HG03432 (cell line): ENCODE results near the gene GPR152.
"Not testable (repeated sequence)": the region's sequence is repeated elsewhere in the genome, so short reads cannot be mapped to it uniquely, and the experiment has no call there.

Experiments used
- ATAC-seq: cut with Tn5 transposase; IDR thresholded peaks from one replicate; pipeline ENCODE4 v1.9.1; 2021; ENCODE audit warnings: mild to moderate bottlenecking, moderate library complexity; ENCODE audit not compliant: unreplicated experiment

GPR152 gene

DNA sequence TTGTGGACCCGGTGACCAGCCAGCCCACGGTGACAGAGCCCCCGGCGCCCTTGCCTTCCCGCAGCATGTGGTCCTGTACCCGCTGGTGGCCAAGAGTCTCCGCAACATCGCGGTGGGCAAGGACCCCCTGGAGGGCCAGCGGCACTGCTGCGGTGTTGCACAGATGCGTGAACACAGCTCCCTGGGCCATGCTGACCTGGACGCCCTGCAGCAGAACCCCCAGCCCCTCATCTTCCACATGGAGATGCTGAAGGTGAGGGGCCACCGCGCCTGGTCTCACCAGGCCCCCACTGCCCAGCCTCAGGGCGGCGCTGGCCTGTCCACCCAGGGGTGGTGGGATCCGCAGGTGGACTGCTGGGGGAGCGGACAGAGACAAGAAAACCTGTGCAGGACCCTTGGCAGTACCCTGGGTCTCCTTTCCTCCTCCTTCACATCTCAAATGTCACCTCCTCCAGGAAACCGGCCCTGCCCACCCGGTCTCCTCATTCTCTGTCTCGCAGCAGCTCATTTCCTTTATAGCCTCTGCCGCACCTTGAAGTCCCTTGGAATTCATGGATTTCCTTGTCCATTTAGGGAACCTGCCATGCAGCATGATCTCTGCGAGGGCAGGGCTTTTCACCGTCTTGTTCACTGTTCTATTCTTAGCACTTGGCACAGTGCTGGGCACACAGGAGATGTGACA lies 36.8 kb upstream of the GPR152 start:
- no peak for ATAC-seq

GRCh38 chr11:67486481-67487195 lies 34.1 kb upstream of the GPR152 start:
- peak; percentile 23 for ATAC-seq

- ATAC-seq = not testable (repeated sequence)
These were observed 33.4 kb upstream of the GPR152 start for GRCh38 chr11:67485873-67486361.

GRCh38 chr11:67484847-67485311 lies 32.4 kb upstream of the GPR152 start:
- no peak for ATAC-seq

DNA sequence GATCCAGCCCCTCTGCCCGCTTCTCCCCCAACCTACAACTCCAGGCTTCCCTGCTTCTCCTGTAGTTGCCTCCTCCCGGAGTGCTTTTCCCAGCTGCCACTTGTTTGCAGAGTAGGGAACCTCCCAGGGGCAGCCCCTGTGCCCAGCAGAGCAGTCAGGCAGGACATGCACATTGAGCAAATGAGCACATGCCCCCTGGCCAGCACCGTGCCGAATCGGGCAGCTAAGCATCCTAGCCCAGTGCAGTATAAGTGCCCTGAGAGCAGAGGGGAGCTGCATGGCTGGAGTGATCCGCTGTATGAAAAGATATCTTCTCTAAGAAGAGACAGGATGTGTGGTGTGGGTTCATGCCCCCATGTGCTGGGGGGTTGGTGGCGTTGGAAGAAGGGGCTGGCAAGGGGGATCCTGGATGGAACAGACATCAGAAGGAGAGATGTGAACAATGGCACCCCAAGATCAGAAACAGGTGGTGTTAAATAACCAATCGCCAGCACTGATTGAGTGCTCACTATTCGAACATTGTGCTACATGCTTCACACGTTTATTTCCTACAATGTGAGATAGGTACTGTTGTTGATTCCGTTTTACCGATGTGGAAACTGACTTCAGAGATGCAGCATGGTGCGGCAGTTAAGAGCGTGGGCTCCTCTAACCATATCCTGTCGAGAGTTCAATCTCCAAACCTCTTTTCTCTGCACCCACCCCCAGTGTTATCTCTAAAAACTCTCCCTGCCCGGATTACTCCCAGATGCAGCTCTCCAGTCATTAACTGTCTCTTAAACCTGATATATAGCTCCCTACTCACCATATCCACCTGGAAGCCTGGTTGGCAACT lies 31.5 kb upstream of the GPR152 start:
- no peak for ATAC-seq

DNA sequence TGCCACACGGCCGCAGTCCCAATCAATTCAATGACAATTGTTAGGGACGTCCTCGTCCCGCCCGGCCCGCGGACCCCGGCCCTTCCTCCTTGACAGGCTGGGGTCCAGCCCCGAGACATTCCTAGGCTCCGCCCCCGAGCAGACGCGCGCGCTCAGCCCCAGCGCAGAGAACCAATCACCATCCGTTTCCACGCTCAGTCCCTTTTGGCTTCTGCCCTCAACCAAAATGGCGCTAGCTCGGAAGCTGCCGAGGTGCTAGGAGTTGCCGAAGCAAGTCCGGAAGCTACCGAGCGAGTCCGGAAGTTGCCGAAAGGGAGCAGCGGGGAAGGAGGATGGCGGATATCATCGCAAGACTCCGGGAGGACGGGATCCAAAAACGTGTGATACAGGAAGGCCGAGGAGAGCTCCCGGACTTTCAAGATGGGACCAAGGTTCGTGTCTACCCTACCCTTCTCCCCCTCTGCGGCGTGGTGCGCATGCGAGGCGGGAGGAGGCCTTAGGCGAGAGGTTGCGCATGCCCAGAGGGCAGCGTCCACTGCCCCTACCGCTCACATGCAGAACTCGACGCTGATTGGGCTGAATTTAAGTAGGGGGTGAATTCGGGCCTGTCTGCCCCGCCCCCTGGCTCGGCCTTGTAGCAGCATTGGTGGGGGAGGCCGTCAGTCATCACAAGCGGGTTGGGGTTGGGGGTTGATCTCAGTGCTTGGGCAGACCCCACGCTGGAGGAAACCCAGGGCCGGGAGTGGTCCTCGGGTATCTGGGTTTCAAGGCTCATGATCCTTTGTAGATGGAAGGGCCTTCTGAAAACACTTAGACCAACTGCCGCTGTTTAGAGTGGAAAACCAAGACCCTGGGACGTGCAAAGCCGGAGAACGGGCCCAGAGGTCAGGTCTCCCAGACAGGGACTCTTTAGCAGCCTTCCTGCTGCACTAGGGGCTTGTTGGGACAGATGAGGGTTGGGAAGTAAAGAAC lies 30.6 kb upstream of the GPR152 start, which contains the start of gene AIP:
TSS of gene AIP (plus strand) at position 200 of the 972 bp plus-strand sequence. CDS start at position 333, 133 bp downstream.
- ATAC-seq = peak; percentile 73

GRCh38 chr11:67482275-67482826 lies 29.8 kb upstream of the GPR152 start:
- ATAC-seq = no peak

- ATAC-seq = not testable (repeated sequence)
These were observed 25.0 kb upstream of the GPR152 start for GRCh38 chr11:67477344-67478050.

GRCh38 chr11:67476692-67477091 lies 24.2 kb upstream of the GPR152 start:
- ATAC-seq = not testable (repeated sequence)

DNA sequence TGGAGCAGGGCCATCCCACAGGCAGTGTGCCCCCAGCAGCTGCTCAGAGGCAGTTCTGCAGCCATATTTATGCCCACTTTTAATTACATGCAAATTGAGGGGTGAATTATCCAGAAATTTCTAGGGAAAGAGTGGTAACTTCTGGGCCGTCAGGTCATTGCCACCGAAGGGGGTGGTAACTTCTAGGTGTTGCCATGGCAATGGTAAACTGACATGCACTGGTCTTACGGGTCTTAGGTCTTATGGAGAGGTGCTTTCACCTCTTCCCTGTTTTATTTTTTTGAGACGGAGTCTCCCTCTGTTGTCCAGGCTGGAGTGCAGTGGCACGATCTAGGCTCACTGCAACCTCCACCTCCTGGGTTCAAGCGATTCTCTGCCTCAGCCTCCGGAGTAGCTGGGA lies 20.4 kb upstream of the GPR152 start:
- ATAC-seq = no peak

DNA sequence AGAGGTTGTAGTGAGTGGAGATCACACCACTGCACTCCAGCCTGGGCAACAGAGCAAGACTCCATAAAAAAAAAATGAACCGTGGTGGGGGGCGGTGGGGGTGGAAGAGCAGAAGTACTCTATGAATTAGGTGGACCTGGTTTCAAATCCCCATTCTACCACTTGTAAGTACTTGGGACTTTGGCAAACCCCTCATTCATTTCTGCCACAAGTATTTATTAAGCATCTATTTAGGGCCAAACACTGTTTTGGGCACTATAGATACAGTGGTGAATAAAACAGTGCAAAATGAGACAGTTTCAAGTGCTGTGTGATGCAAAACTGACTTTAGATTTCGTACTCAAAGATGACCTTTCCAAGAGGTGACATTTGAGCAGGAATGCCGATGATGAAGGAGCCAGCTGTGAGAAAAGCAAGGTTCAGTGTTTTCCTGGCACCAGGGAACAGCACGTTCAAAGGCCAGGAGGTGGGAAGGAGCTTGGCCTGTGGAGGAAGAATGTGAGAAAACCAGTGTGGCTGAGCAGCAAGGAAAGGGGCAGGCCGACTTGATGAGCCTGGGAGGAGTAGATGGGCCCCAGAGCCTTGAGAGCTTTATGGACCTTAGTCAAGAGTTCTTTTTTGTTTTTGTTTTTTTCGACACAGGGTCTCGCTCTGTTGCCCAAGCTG lies 17.9 kb upstream of the GPR152 start:
- ATAC-seq = no peak

GRCh38 chr11:67469508-67469811 lies 16.9 kb upstream of the GPR152 start:
- ATAC-seq = no peak

DNA sequence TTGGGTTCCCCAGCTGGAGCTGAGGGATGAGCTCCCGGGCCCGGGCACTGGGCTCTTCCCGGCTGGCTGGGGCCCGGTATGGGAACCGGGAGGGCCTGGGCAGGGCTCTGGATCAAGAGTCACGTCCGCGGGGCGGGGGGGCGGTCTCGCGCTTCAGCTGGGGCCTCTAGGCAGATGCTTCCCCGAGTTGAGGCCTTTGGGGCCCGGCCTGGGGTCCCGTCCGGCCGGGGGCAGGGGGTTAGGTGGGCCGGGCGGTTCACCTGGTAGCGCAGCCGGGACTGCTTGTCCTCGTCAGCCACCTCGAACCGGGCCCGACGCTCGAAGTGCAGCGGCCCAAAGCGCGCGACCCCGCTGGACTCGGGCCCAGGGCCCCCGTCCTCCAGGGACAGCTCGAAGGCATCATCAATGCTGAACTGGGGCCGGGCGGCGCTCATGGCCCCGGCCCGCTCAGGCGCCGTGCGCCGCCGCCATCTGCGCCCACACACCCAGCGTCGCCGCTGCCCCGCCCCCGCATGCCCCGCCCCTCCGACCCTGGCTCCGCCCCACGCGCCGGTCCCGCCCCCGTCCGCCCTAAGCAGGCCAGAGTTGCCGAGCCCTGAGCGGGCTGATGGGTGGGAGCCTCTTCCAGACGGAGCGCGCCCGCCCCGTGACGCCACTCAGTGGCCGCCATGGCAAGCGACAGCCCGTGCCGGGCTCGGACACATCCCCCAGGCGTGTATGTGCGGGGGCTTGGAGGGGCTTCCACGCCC lies 16.4 kb upstream of the GPR152 start, which contains the start of gene TMEM134:
TSS of gene TMEM134 (minus strand) at position 493 of the 749 bp plus-strand sequence. CDS start at position 434, 59 bp downstream.
- peak; percentile 70 for ATAC-seq

- peak; percentile 1 for ATAC-seq
These were observed 15.9 kb upstream of the GPR152 start for GRCh38 chr11:67468456-67468758.

DNA sequence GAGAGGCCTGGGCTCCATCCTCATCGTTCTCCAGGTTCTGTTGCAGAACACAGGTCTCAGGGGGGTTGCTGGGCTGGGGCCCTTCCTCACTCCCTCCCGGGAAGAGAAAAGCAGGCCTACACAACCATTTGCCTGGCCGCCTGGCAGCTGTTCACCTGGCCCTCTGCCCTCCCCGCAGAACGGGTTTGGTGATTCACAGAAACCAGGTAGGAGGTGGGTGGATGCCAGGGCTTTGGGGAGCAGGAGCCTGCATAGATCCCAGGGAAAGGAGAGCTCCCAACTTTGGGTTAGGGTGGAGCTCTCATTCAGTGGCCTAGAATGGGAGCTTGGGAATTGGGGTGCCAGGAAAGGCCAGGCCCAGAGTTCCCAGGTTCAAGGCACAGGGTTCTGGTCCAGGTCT lies 15.5 kb upstream of the GPR152 start:
- ATAC-seq = no peak

DNA sequence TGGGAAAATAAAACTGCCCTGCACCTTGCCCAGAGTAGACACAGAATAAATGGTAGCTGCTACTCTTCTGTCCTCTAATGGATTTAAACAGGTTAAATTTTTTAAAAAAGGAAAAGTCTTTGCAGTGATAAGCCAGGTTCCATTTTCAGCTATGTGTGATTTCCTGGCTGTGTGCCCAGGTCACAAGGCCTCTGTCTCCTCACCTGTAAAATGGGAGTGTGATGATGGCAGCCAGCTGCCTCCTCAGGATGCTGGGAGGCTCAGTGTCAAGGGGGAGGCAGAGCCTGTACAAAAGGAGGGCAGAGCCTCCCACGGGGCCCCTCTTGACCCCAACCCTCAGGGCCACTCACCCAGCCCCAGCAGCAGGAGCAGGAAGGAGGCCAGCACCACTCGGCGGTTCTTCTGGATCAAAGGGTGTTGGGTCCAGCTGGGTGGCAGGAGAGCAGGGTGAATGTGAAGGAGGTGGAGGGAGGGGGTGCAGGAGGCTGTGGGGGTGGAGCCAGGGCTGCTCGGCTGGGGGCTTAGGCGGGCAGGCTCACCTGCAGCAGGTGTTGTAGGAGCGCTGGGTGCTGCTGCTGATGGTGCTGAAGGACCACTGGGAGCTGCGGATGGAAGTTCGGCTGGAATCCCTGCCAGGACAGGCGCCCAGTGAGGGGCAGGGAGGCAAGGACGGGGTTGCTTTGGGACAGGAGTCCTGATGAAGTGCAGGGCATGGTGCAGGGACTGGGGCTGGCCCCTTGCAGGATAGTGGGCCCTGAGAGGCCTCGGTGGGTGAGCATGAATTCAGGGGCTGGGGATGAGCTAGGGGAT lies 14.6 kb upstream of the GPR152 start:
- ATAC-seq = no peak

GRCh38 chr11:67466367-67466766 lies 13.8 kb upstream of the GPR152 start:
- ATAC-seq = no peak
